Glutamatergic neuron (in vitro differentiated cells): ENCODE results near the gene PSMB7. TPM values are rescaled to one million over a fixed set of nuclear protein-coding genes. Genes with fewer than 3 reads are reported as not detected.
A peak's percentile ranks its signal among the peaks of the same experiment; 100 is the strongest.

Experiments used
- DNase-seq: peaks from one replicate; pipeline ENCODE4 v3.0.0; 2022
- H3K27ac Mint-ChIP-seq: one replicate; pipeline ENCODE4 v1.8.0; 2020; ENCODE audit warnings: mild to moderate bottlenecking, mixed read lengths, inconsistent platforms; ENCODE audit not compliant: unreplicated experiment
- H3K27me3 Mint-ChIP-seq: one replicate; pipeline ENCODE4 v1.8.0; 2020; ENCODE audit warnings: mild to moderate bottlenecking, moderate library complexity, mixed read lengths, inconsistent platforms; ENCODE audit not compliant: unreplicated experiment
- H3K36me3 Mint-ChIP-seq: one replicate; pipeline ENCODE4 v1.8.0; 2020; ENCODE audit warnings: mild to moderate bottlenecking, mixed read lengths, inconsistent platforms; ENCODE audit not compliant: unreplicated experiment
- H3K4me1 Mint-ChIP-seq: one replicate; pipeline ENCODE4 v1.8.0; 2020; ENCODE audit warnings: mild to moderate bottlenecking, low read depth, mixed read lengths, inconsistent platforms; ENCODE audit not compliant: unreplicated experiment
- H3K4me3 Mint-ChIP-seq: one replicate; pipeline ENCODE4 v1.8.0; 2020; ENCODE audit warnings: mild to moderate bottlenecking, mixed read lengths, inconsistent platforms; ENCODE audit not compliant: unreplicated experiment
- H3K9me3 Mint-ChIP-seq: one replicate; pipeline ENCODE4 v1.8.0; 2020; ENCODE audit warnings: mild to moderate bottlenecking, moderate library complexity, mixed read lengths, inconsistent platforms; ENCODE audit not compliant: unreplicated experiment
- CTCF ChIP-seq: fragments of 200-600 bp; sonication (generic); IDR thresholded peaks from one replicate; pipeline ENCODE4 v1.5.0; 2021; ENCODE audit not compliant: partially characterized antibody, unreplicated experiment
- total RNA-seq: library from RNA; stranded (reverse); fragmentation: NEBNext Ultra II Directional; extraction: Animal tissue kit (Norgen Biotek cat#: 25700); gene quantifications from one replicate; pipeline ENCODE4 v1.2.1, GENCODE V29; 2021; ENCODE audit not compliant: unreplicated experiment

PSMB7 gene
- total RNA-seq, 1 donor from 2014 or later, result 185 TPM

GRCh38 chr9:124341455-124342170 is 73.6 kb downstream of the PSMB7 start:
- Mint-ChIP-seq H3K27me3 (peaks cover 9% of the 10 kb centered on the region), H3K4me3 (no peak overlapping the region), H3K36me3 (peaks cover 5% of the 10 kb centered on the region), H3K4me1 (peaks cover 15% of the 10 kb centered on the region), H3K9me3 (peaks cover 12% of the 10 kb centered on the region), H3K27ac (no peak overlapping the region)
- DNase-seq, result peak; percentile 8
- no peak for TF ChIP-seq CTCF

GRCh38 chr9:124340219-124341069 is 74.8 kb downstream of the PSMB7 start:
- Mint-ChIP-seq H3K4me1 (peaks cover 13% of the 10 kb centered on the region), H3K36me3 (peaks cover 5% of the 10 kb centered on the region), H3K9me3 (peaks cover 10% of the 10 kb centered on the region), H3K27ac (no peak overlapping the region), H3K4me3 (no peak overlapping the region), H3K27me3 (peaks cover 9% of the 10 kb centered on the region)
- peak; percentile 35 for DNase-seq
- TF ChIP-seq CTCF, result no peak

- peak; percentile 35 for DNase-seq
- Mint-ChIP-seq H3K27ac (no peak overlapping the region), H3K4me1 (peaks cover 12% of the 10 kb centered on the region), H3K4me3 (no peak overlapping the region), H3K9me3 (peaks cover 8% of the 10 kb centered on the region), H3K36me3 (peaks cover 5% of the 10 kb centered on the region), H3K27me3 (peaks cover 9% of the 10 kb centered on the region)
- no peak for TF ChIP-seq CTCF
These were observed 75.6 kb downstream of the PSMB7 start for GRCh38 chr9:124339603-124340146.

- no peak overlapping the region for H3K4me3 Mint-ChIP-seq
- H3K4me1 Mint-ChIP-seq, result peaks cover 11% of the 10 kb centered on the region
- TF ChIP-seq CTCF, result no peak
- H3K36me3 Mint-ChIP-seq, result peaks cover 5% of the 10 kb centered on the region
- H3K27ac Mint-ChIP-seq, result no peak overlapping the region
- peak; percentile 1 for DNase-seq
- H3K9me3 Mint-ChIP-seq, result peaks cover 7% of the 10 kb centered on the region
- H3K27me3 Mint-ChIP-seq, result peaks cover 8% of the 10 kb centered on the region
These were observed 77.7 kb downstream of the PSMB7 start for GRCh38 chr9:124337562-124337961.
